Skin of body (tissue), 2 donors: ENCODE results near the gene SEC14L2. TPM values are rescaled to one million over a fixed set of nuclear protein-coding genes. Genes with fewer than 3 reads are reported as not detected.
A peak's percentile ranks its signal among the peaks of the same experiment; 100 is the strongest.
"Not testable (repeated sequence)": the region's sequence is repeated elsewhere in the genome, so short reads cannot be mapped to it uniquely, and the experiment has no call there.

Source experiments
- DNase-seq: peaks from one replicate; lab custom pipeline; 2025; lab: John Stamatoyannopoulos, UW
- total RNA-seq: library from RNA; depleted of rRNA; stranded (reverse); fragments of >200 nt; gene quantifications from one replicate; pipeline ENCODE4 v1.2.3, GENCODE V29; 2014

The SEC14L2 gene
- total RNA-seq, 1 donor from 2014 or later: 5.1 TPM

- peak; percentile 47 for DNase-seq
Measured at GRCh38 chr22:30426388-30427353, 29.9 kb downstream of the SEC14L2 start.

GRCh38 chr22:30427871-30428270, 31.1 kb downstream of the SEC14L2 start:
- no peak for DNase-seq

- DNase-seq: no peak
Measured at GRCh38 chr22:30429887-30430286, 33.1 kb downstream of the SEC14L2 start.

- no peak for DNase-seq
Measured at GRCh38 chr22:30430933-30431332, 34.1 kb downstream of the SEC14L2 start.

- DNase-seq: no peak
Measured at GRCh38 chr22:30432096-30432495, 35.3 kb downstream of the SEC14L2 start.

- no peak for DNase-seq
Measured at GRCh38 chr22:30432520-30432919, 35.7 kb downstream of the SEC14L2 start.

GRCh38 chr22:30433227-30433626, 36.4 kb downstream of the SEC14L2 start:
- DNase-seq: no peak

GRCh38 chr22:30433773-30434172, 37.0 kb downstream of the SEC14L2 start:
- no peak for DNase-seq

GRCh38 chr22:30434843-30435242, 38.0 kb downstream of the SEC14L2 start:
- no peak for DNase-seq

- DNase-seq: no peak
Measured at GRCh38 chr22:30435674-30436126, 38.9 kb downstream of the SEC14L2 start.

- DNase-seq: no peak
Measured at GRCh38 chr22:30436196-30436595, 39.4 kb downstream of the SEC14L2 start.

GRCh38 chr22:30438559-30438958, 41.7 kb downstream of the SEC14L2 start:
- no peak for DNase-seq

GRCh38 chr22:30439226-30439625, 42.4 kb downstream of the SEC14L2 start:
- no peak for DNase-seq

- DNase-seq: no peak
Measured at GRCh38 chr22:30439836-30440235, 43.0 kb downstream of the SEC14L2 start.

GRCh38 chr22:30441088-30441487, 44.3 kb downstream of the SEC14L2 start:
- DNase-seq: no peak

GRCh38 chr22:30444632-30445437, 48.0 kb downstream of the SEC14L2 start:
- no peak for DNase-seq

- no peak for DNase-seq
Measured at GRCh38 chr22:30445438-30446145, 48.8 kb downstream of the SEC14L2 start.

- DNase-seq: no peak
Measured at GRCh38 chr22:30447656-30448055, 50.8 kb downstream of the SEC14L2 start.

GRCh38 chr22:30451488-30451887, 54.7 kb downstream of the SEC14L2 start:
- DNase-seq: not testable (repeated sequence)

GRCh38 chr22:30452861-30453260, 56.0 kb downstream of the SEC14L2 start:
- DNase-seq: no peak

GRCh38 chr22:30453731-30454510, 57.1 kb downstream of the SEC14L2 start:
- DNase-seq: no peak
